Measurements from ENCODE around the gene PLPPR3. TPM values are rescaled to one million over a fixed set of nuclear protein-coding genes. Genes with fewer than 3 reads are reported as not detected.

The PLPPR3 gene
- total RNA-seq, 2 donors from 2014 or later, result not detected

GRCh38 chr19:798415-799075 is 23.2 kb downstream of the PLPPR3 start:
- no peaks in the 10 kb centered on the region for H3K36me3 Mint-ChIP-seq (ENCODE audit: low read depth)
- peak overlapping the region; percentile 96 for H3K27ac Mint-ChIP-seq
- peaks cover 41% of the 10 kb centered on the region for H3K4me1 Mint-ChIP-seq
- H3K9me3 ChIP-seq (ENCODE audit: control insufficient read depth, low read length, poor library complexity, severe bottlenecking), result no peaks in the 10 kb centered on the region
- H3K4me3 Mint-ChIP-seq, result peak overlapping the region; percentile 89
- no peaks in the 10 kb centered on the region for H3K27me3 Mint-ChIP-seq
- ATAC-seq, result no peak
- DNase-seq, result no peak

GRCh38 chr19:797528-798414 is 24.0 kb downstream of the PLPPR3 start:
- Mint-ChIP-seq H3K27me3 (no peaks in the 10 kb centered on the region), H3K4me3 (peak overlapping the region; percentile 96), H3K36me3 (ENCODE audit: low read depth) (no peaks in the 10 kb centered on the region), H3K27ac (peak overlapping the region; percentile 96), H3K4me1 (peaks cover 38% of the 10 kb centered on the region)
- DNase-seq (peak; percentile 82 to 85 (median 84)), ATAC-seq (peak; percentile 22)
- no peaks in the 10 kb centered on the region for H3K9me3 ChIP-seq (ENCODE audit: control insufficient read depth, low read length, poor library complexity, severe bottlenecking)

GRCh38 chr19:796692-797527 is 24.8 kb downstream of the PLPPR3 start, which contains the start of gene PTBP1:
Gene PTBP1 (plus strand): TSS chr19:797452. CDS start chr19:797498, 46 bp downstream.
- ATAC-seq, result peak; percentile 85
- Mint-ChIP-seq H3K36me3 (ENCODE audit: low read depth) (no peaks in the 10 kb centered on the region), H3K27me3 (no peaks in the 10 kb centered on the region), H3K4me3 (peak within 1 kb of the TSS; percentile 96), H3K27ac (peak within 1 kb of the TSS; percentile 96), H3K4me1 (peaks cover 33% of the 10 kb centered on the region)
- H3K9me3 ChIP-seq (ENCODE audit: control insufficient read depth, low read length, poor library complexity, severe bottlenecking), result no peaks in the 10 kb centered on the region
- DNase-seq, result peak; percentile 97 to 99 (median 99)

GRCh38 chr19:795691-796581 is 25.8 kb downstream of the PLPPR3 start:
- H3K27me3 Mint-ChIP-seq, result no peaks in the 10 kb centered on the region
- peak overlapping the region; percentile 75 for H3K27ac Mint-ChIP-seq
- no peaks in the 10 kb centered on the region for H3K9me3 ChIP-seq (ENCODE audit: control insufficient read depth, low read length, poor library complexity, severe bottlenecking)
- no peaks in the 10 kb centered on the region for H3K36me3 Mint-ChIP-seq (ENCODE audit: low read depth)
- no peak for DNase-seq
- peak overlapping the region; percentile 28 for H3K4me3 Mint-ChIP-seq
- no peak for ATAC-seq
- H3K4me1 Mint-ChIP-seq, result peaks cover 25% of the 10 kb centered on the region

GRCh38 chr19:795073-795611 is 26.6 kb downstream of the PLPPR3 start:
- no peaks in the 10 kb centered on the region for H3K9me3 ChIP-seq (ENCODE audit: control insufficient read depth, low read length, poor library complexity, severe bottlenecking)
- ATAC-seq, result no peak
- Mint-ChIP-seq H3K4me3 (no peak overlapping the region), H3K27ac (no peak overlapping the region), H3K36me3 (ENCODE audit: low read depth) (no peaks in the 10 kb centered on the region), H3K27me3 (no peaks in the 10 kb centered on the region), H3K4me1 (peaks cover 19% of the 10 kb centered on the region)
- no peak for DNase-seq

- H3K9me3 ChIP-seq (ENCODE audit: control insufficient read depth, low read length, poor library complexity, severe bottlenecking), result no peaks in the 10 kb centered on the region
- no peak for DNase-seq
- H3K4me1 Mint-ChIP-seq, result peaks cover 7% of the 10 kb centered on the region
- H3K4me3 Mint-ChIP-seq, result no peak overlapping the region
- no peak for ATAC-seq
- no peak overlapping the region for H3K27ac Mint-ChIP-seq
- H3K36me3 Mint-ChIP-seq (ENCODE audit: low read depth), result no peaks in the 10 kb centered on the region
- no peaks in the 10 kb centered on the region for H3K27me3 Mint-ChIP-seq
These were observed 27.9 kb downstream of the PLPPR3 start for GRCh38 chr19:793806-794205.

- no peaks in the 10 kb centered on the region for H3K9me3 ChIP-seq (ENCODE audit: control insufficient read depth, low read length, poor library complexity, severe bottlenecking)
- H3K4me3 Mint-ChIP-seq, result no peak overlapping the region
- H3K27me3 Mint-ChIP-seq, result no peaks in the 10 kb centered on the region
- H3K27ac Mint-ChIP-seq, result no peak overlapping the region
- peaks cover 4% of the 10 kb centered on the region for H3K4me1 Mint-ChIP-seq
- H3K36me3 Mint-ChIP-seq (ENCODE audit: low read depth), result no peaks in the 10 kb centered on the region
- ATAC-seq (no peak), DNase-seq (no peak)
These were observed 29.4 kb downstream of the PLPPR3 start for GRCh38 chr19:792306-792885.

- peaks cover 2% of the 10 kb centered on the region for H3K4me1 Mint-ChIP-seq
- DNase-seq, result no peak
- H3K36me3 Mint-ChIP-seq (ENCODE audit: low read depth), result no peaks in the 10 kb centered on the region
- H3K27me3 Mint-ChIP-seq, result no peaks in the 10 kb centered on the region
- ATAC-seq, result no peak
- H3K4me3 Mint-ChIP-seq, result no peak overlapping the region
- no peaks in the 10 kb centered on the region for H3K9me3 ChIP-seq (ENCODE audit: control insufficient read depth, low read length, poor library complexity, severe bottlenecking)
- H3K27ac Mint-ChIP-seq, result no peak overlapping the region
These were observed 30.0 kb downstream of the PLPPR3 start for GRCh38 chr19:791567-792305.

GRCh38 chr19:791007-791566 is 30.7 kb downstream of the PLPPR3 start:
- H3K9me3 ChIP-seq (ENCODE audit: control insufficient read depth, low read length, poor library complexity, severe bottlenecking), result no peaks in the 10 kb centered on the region
- ATAC-seq (no peak), DNase-seq (no peak)
- H3K4me1 Mint-ChIP-seq, result no peaks in the 10 kb centered on the region
- no peak overlapping the region for H3K27ac Mint-ChIP-seq
- H3K4me3 Mint-ChIP-seq, result no peak overlapping the region
- no peaks in the 10 kb centered on the region for H3K36me3 Mint-ChIP-seq (ENCODE audit: low read depth)
- H3K27me3 Mint-ChIP-seq, result no peaks in the 10 kb centered on the region

- no peak overlapping the region for H3K4me3 Mint-ChIP-seq
- ATAC-seq (no peak), DNase-seq (no peak)
- no peaks in the 10 kb centered on the region for H3K36me3 Mint-ChIP-seq (ENCODE audit: low read depth)
- no peaks in the 10 kb centered on the region for H3K9me3 ChIP-seq (ENCODE audit: control insufficient read depth, low read length, poor library complexity, severe bottlenecking)
- no peaks in the 10 kb centered on the region for H3K27me3 Mint-ChIP-seq
- no peaks in the 10 kb centered on the region for H3K4me1 Mint-ChIP-seq
- peak overlapping the region; percentile 34 for H3K27ac Mint-ChIP-seq
These were observed 32.1 kb downstream of the PLPPR3 start for GRCh38 chr19:789701-790060.

- Mint-ChIP-seq H3K27me3 (no peaks in the 10 kb centered on the region), H3K4me3 (no peak overlapping the region), H3K4me1 (no peaks in the 10 kb centered on the region), H3K36me3 (ENCODE audit: low read depth) (no peaks in the 10 kb centered on the region), H3K27ac (peak overlapping the region; percentile 34)
- ATAC-seq, result no peak
- DNase-seq, result no peak
- no peaks in the 10 kb centered on the region for H3K9me3 ChIP-seq (ENCODE audit: control insufficient read depth, low read length, poor library complexity, severe bottlenecking)
These were observed 32.6 kb downstream of the PLPPR3 start for GRCh38 chr19:788983-789700.
